SK-N-MC (cell line): ENCODE data around the gene LEMD1.

ENCODE experiments used
- DNase-seq: peaks from one replicate; pipeline ENCODE4 v3.0.0-alpha.2; 2011; ENCODE audit warnings: low read depth, low spot score
- H3K27ac ChIP-seq: fragments of 200-600 bp; sonication (generic); 2 replicates; pipeline ENCODE4 v1.5.1; 2016; ENCODE audit warnings: mixed run types
- H3K36me3 ChIP-seq: fragments of 200-600 bp; sonication (generic); 2 replicates; pipeline ENCODE4 v1.6.1; 2017; ENCODE audit warnings: antibody characterized with exemption, low read length, mixed read lengths; ENCODE audit not compliant: insufficient read depth
- H3K4me3 ChIP-seq: fragments of 200-600 bp; sonication (generic); 2 replicates; pipeline ENCODE4 v1.5.1; 2016
- H3K9ac ChIP-seq: fragments of 200-600 bp; sonication (generic); 2 replicates; pipeline ENCODE4 v1.8.0; 2017; ENCODE audit warnings: mixed run types, mixed read lengths; ENCODE audit not compliant: insufficient read length
- H3K9me3 ChIP-seq: fragments of 200-600 bp; sonication (generic); 2 replicates; pipeline ENCODE4 v1.6.1; 2017; ENCODE audit warnings: low read depth, mild to moderate bottlenecking, antibody characterized with exemption, low read length, moderate library complexity, mixed read lengths
- EZH2 ChIP-seq: fragments of 200-600 bp; sonication (generic); IDR thresholded peaks from one replicate; pipeline ENCODE4 v1.6.1; 2017; ENCODE audit warnings: antibody characterized with exemption
- FOXP2 ChIP-seq: optimal IDR thresholded peaks from 2 replicates; pipeline ENCODE3; 2011; ENCODE audit warnings: mild to moderate bottlenecking, moderate library complexity; ENCODE audit not compliant: insufficient read depth; ENCODE audit errors: extremely low read length, control extremely low read depth
- POLR2AphosphoS5 ChIP-seq: IDR thresholded peaks from 2 replicates; pipeline ENCODE4 v1.6.1; 2012; ENCODE audit warnings: mild to moderate bottlenecking, low read depth, low read length, borderline replicate concordance

LEMD1 gene

DNA sequence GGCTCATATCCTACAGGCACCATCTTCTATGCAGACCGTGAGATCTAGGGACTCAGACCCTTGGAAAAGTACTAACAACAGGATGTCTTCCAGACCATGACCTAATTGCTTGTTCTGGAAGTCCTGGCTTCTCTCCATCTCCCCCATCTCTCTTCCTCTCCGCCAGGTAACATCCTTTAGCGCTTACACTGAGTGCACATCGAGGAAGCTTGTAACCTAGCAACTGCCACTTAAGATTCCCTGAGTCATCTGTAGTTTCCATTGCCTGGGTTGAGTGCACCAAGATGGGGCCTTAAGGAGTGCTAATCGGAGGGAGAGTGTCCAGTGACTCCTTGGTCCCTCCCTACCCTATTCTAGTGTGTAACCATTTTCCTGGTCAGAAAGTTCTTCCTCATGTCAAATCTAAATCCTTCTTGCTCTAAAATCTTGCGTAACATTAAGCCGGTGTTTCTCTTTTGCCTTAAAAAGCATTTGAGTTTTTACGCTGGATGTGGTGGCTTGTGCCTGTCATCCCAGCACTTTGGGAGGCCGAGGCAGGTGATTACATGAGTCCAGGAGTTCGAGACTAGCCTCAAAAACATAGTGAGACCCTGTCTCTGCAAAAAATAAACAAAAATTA lies 74.8 kb downstream of the LEMD1 start:
- Histone ChIP-seq H3K36me3 (no peaks in the 10 kb centered on the region), H3K4me3 (no peak overlapping the region), H3K9me3 (no peaks in the 10 kb centered on the region), H3K27ac (no peak overlapping the region), H3K9ac (no peak overlapping the region)
- TF ChIP-seq POLR2AphosphoS5: no peak
- no peak for TF ChIP-seq EZH2
- no peak for TF ChIP-seq FOXP2
- DNase-seq: no peak

DNA sequence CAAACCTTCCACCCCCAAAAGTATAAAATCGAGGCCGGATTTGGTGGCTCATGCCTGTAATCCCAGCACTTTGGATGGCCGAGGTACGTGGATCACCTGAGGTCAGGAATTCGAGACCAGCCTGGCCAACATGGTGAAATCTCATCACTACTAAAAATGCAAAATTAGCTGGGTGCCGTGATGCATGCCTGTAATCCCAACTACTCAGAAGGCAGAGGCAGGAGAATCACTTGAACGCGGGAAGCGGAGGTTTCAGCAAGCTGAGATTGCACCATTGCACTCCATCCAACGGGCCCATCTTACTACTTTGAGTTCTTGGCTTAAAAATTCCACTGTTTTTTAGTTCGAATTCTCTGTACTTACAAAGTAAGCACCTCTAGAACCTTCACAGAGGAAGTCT lies 76.1 kb downstream of the LEMD1 start:
- H3K27ac ChIP-seq: no peak overlapping the region
- no peak for TF ChIP-seq EZH2
- no peak for TF ChIP-seq POLR2AphosphoS5
- no peak for TF ChIP-seq FOXP2
- no peaks in the 10 kb centered on the region for H3K36me3 ChIP-seq
- DNase-seq: no peak
- H3K4me3 ChIP-seq: no peak overlapping the region
- no peak overlapping the region for H3K9ac ChIP-seq
- H3K9me3 ChIP-seq: no peaks in the 10 kb centered on the region

DNA sequence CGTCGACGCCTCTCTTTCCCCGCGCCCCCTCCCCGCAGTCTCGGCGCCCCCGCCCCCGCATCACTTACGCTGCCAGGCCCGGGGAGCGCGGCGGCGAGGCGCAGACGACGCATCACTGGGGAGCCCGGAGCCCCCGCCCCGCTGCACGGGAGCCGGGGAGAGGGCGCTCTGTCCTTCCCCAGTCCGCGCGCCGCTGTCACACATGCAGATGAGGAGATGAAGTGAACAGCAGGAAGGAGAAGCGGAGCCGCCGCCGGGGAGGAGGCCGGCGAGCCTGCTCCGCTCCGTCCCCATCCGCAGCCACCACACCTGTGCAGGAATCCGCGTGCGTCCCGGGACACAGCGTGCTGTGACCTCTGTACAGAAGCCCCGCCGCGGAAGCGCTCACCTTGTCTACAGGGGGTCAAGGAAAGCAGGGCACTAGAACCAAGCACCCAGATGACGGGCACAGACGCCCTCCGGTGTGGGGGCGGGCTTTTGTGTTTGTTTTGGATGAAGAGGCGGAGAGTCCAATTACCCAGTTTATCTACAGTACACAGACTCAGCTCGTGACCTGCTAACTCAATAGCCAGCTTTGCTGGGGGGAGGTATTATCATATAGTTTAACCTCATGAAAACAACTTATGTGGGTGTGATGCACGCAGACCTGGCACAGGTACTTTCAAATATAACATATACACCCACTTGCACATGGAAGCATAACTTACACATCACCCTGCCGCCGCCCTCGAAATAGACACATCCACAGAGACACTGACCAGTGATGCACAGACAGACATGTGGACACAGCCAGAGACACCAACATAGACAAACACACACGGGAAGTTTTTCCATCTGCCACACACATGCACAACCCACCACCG lies 77.6 kb downstream of the LEMD1 start:
- Histone ChIP-seq H3K36me3 (no peaks in the 10 kb centered on the region), H3K9me3 (no peaks in the 10 kb centered on the region), H3K27ac (no peak overlapping the region), H3K9ac (no peak overlapping the region), H3K4me3 (peak overlapping the region; percentile 56)
- no peak for DNase-seq
- TF ChIP-seq EZH2 (peak; percentile 59), POLR2AphosphoS5 (no peak)

DNA sequence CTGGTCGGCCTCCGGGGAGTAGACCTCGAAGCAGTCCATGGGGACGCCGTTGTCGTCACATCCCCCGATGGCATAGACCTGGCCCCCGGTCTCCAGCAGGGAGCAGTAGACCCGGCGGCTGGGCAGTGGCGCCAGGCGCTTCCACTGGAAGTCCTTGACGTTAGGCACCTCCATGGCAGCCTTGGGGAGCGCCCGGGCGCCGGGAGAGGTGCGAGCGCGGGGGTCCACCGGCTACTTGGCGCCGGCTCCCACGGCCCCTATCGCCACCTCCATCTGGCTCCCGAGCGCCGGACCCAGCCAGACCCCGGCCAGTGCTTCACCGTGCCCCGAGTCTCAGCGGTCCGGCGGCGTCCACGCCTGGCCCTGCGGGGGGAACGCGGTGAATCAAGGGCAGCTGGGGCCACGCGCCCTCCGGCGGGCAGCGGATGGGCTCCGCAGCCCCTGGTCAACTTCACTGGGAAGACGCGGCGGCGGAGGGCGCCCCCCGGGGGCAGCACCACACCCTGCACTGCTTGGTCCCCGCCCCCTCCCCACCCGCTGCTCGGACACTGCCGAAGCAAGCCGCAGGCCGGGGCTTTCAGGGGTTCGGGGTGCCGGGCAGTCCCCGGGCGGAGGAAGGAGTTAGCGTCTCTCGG lies 78.3 kb downstream of the LEMD1 start:
- no peak for DNase-seq
- Histone ChIP-seq H3K27ac (no peak overlapping the region), H3K36me3 (no peaks in the 10 kb centered on the region), H3K4me3 (peak overlapping the region; percentile 56), H3K9me3 (no peaks in the 10 kb centered on the region), H3K9ac (no peak overlapping the region)
- no peak for TF ChIP-seq EZH2
- no peak for TF ChIP-seq POLR2AphosphoS5
- TF ChIP-seq FOXP2: no peak

DNA sequence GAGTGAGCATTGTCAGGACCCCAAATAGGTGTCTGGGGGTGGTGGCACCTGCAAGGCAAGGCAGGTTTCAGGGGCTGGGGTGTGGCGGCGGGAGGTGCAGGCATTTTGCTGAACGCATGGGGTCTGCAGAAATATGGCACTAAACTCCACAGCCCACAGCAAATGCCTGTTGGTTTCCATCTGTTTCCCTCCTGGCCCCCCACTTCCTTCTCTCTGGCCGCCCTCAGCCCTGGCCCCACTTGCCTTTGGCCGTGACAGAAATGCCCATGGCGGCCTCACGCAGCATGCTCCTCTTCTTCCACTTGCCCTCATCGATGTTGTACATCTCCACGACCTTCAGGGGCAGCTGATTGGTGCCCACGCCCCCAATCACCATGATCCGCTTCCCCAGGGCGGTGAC lies 78.9 kb downstream of the LEMD1 start:
- no peaks in the 10 kb centered on the region for H3K9me3 ChIP-seq
- no peak for DNase-seq
- no peaks in the 10 kb centered on the region for H3K36me3 ChIP-seq
- TF ChIP-seq POLR2AphosphoS5 (no peak), FOXP2 (no peak), EZH2 (no peak)
- no peak overlapping the region for H3K27ac ChIP-seq
- H3K9ac ChIP-seq: no peak overlapping the region
- no peak overlapping the region for H3K4me3 ChIP-seq

DNA sequence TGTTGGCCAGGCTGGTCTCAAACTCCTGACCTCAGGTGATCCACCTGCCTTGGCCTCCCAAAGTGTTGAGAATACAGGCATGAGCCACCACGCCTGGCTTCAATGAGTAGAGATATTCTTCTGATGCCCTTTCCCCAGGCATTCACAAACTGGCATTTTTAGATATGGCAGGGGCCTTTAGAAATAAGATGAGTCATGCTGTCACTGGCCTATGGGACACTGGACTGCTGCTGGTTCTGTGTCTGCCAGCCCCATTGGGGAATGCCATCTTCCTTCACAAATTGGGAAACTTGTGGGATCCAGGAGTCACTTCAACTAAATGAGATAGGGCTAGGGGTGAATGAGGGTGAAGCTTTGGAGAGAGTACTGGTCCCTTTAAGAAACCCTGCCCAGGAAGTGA lies 81.2 kb downstream of the LEMD1 start:
- DNase-seq: no peak
- Histone ChIP-seq H3K36me3 (no peaks in the 10 kb centered on the region), H3K27ac (no peak overlapping the region), H3K9ac (no peak overlapping the region), H3K4me3 (no peak overlapping the region), H3K9me3 (no peaks in the 10 kb centered on the region)
- TF ChIP-seq POLR2AphosphoS5 (no peak), FOXP2 (no peak), EZH2 (no peak)

DNA sequence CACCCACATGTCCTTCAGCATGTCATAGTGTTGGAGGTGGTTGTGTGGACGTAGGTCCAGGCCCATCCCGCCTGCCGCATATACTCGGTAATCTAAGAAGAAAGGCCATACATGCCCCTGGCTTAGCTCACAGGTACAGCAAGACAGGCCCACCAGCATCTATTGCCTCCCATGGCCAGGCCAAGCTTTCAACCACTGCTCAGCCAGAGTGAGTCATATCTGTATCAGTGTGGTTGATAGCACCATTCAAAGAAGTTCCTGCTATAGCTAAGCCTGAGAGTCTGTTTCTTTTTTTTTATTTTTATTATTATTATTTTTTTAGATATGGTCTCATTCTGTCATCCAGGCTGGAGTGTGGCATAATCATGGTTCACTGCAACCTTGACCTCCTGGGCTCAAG lies 82.1 kb downstream of the LEMD1 start:
- no peak for DNase-seq
- no peaks in the 10 kb centered on the region for H3K36me3 ChIP-seq
- TF ChIP-seq EZH2: no peak
- no peak for TF ChIP-seq POLR2AphosphoS5
- no peak for TF ChIP-seq FOXP2
- H3K9ac ChIP-seq: no peak overlapping the region
- H3K27ac ChIP-seq: no peak overlapping the region
- H3K9me3 ChIP-seq: no peaks in the 10 kb centered on the region
- no peak overlapping the region for H3K4me3 ChIP-seq

DNA sequence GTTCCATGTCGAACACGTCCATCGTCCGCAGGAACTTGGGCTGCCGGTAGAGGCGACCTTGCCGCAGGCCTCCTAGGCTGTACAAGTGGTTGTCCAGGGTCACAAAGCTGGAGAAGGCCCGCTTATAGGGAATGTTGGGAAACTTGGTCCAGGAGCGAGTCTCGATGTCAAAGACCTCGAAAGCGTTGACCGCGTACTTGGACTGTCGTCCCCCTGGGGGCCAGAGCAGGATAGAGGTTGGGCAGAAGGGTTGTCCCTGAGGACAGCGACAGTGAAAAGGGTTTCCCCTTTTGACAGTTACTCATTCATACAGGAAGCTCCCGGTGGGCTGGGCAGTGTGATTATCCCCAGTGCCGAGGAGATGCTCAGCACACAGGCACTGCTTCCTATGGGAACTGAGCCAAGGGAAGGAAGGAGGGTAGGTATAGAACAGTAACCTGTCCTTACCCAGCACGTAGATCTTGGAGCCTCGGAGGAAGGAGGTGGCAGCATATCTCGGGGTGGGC lies 82.6 kb downstream of the LEMD1 start:
- Histone ChIP-seq H3K36me3 (no peaks in the 10 kb centered on the region), H3K4me3 (no peak overlapping the region), H3K9me3 (no peaks in the 10 kb centered on the region), H3K27ac (no peak overlapping the region), H3K9ac (no peak overlapping the region)
- TF ChIP-seq EZH2 (no peak), POLR2AphosphoS5 (no peak), FOXP2 (no peak)
- no peak for DNase-seq
